Common myeloid progenitor, CD34-positive (primary cell): Measurements from ENCODE around the gene HEYL.

Source experiments
- CTCF ChIA-PET: fragments of 350-600 bp; sonication (Branson Sonifier 250); formaldehyde crosslinking; loops from one replicate; lab custom pipeline; 2021; ENCODE audit warnings: antibody characterized with exemption; lab: Charles Lee
- POLR2A ChIA-PET: fragments of 350-600 bp; sonication (Branson Sonifier 250); formaldehyde crosslinking; loops from one replicate; lab custom pipeline; 2021; ENCODE audit warnings: antibody characterized with exemption; lab: Charles Lee
- DNase-seq, 3 donors: peaks; one replicate each; pipeline versions ENCODE4 v3.0.0 to v3.0.0-alpha.2; 2013
- H3K27ac ChIP-seq, 2 experiments: 1 replicate in 1 of 2; 2 replicates in 1 of 2; pipeline ENCODE4 v1.7.0; 2013; ENCODE audit warnings: inconsistent platforms in 2 of 2, low read length in 2 of 2, mild to moderate bottlenecking in 2 of 2, low read depth in 1 of 2, moderate library complexity in 1 of 2; ENCODE audit not compliant: severe bottlenecking in 2 of 2, insufficient read depth in 1 of 2, poor library complexity in 1 of 2
- H3K27me3 ChIP-seq, 5 experiments: replicated peaks in 2 of 5; 1 replicate in 3 of 5; 2 replicates in 2 of 5; pipeline versions ENCODE4 v1.6.1 to v1.7.0; 2013; ENCODE audit warnings: low read length in 4 of 5, mild to moderate bottlenecking in 2 of 5, moderate library complexity in 2 of 5, inconsistent platforms in 1 of 5; ENCODE audit not compliant: insufficient read depth in 5 of 5, control insufficient read depth in 4 of 5
- H3K36me3 ChIP-seq, 4 experiments: 1 replicate in 2 of 4; 2 replicates in 2 of 4; pipeline versions ENCODE4 v1.6.1 to v1.7.0; 2013; ENCODE audit warnings: low read length in 3 of 4, control low read depth in 1 of 4, mild to moderate bottlenecking in 1 of 4; ENCODE audit not compliant: control insufficient read depth in 4 of 4, insufficient read depth in 4 of 4
- H3K4me1 ChIP-seq, 4 experiments: 1 replicate in 3 of 4; 2 replicates in 1 of 4; pipeline versions ENCODE4 v1.6.1 to v1.7.1; 2013; ENCODE audit warnings: low read length in 3 of 4, mild to moderate bottlenecking in 3 of 4, control low read depth in 1 of 4, inconsistent platforms in 1 of 4, moderate library complexity in 1 of 4; ENCODE audit not compliant: control insufficient read depth in 4 of 4, insufficient read depth in 4 of 4; ENCODE audit errors: control extremely low read depth in 1 of 4
- H3K4me3 ChIP-seq, 7 experiments: 1 replicate in 4 of 7; 2 replicates in 3 of 7; pipeline versions ENCODE4 v1.5.1 to v1.7.0; 2013; ENCODE audit warnings: mild to moderate bottlenecking in 7 of 7, low read length in 6 of 7, moderate library complexity in 6 of 7, inconsistent platforms in 2 of 7, low read depth in 2 of 7, control low read depth in 1 of 7; ENCODE audit not compliant: insufficient read depth in 4 of 7, control insufficient read depth in 1 of 7; ENCODE audit errors: extremely low read depth in 1 of 7
- H3K9me3 ChIP-seq, 5 experiments: 1 replicate in 4 of 5; 2 replicates in 1 of 5; pipeline versions ENCODE4 v1.6.1 to v1.7.1; 2013; ENCODE audit warnings: low read length in 4 of 5, mild to moderate bottlenecking in 2 of 5, inconsistent platforms in 1 of 5, low read depth in 1 of 5, moderate library complexity in 1 of 5; ENCODE audit not compliant: control insufficient read depth in 4 of 5, insufficient read depth in 2 of 5; ENCODE audit errors: control extremely low read depth in 1 of 5
- WGBS: methylation state at CpG from one replicate; pipeline ENCODE4 v1.1.5; 2013; ENCODE audit not compliant: insufficient coverage; 5-methylcytosine and 5-hydroxymethylcytosine counted together

The HEYL gene

GRCh38 chr1:39592069-39592468 is 47.4 kb downstream of the HEYL start:
- Histone ChIP-seq H3K9me3 (no peaks in the 10 kb centered on the region), H3K27me3 (no peaks in the 10 kb centered on the region), H3K36me3 (no peaks in the 10 kb centered on the region), H3K4me3 (no peak overlapping the region), H3K27ac (no peak overlapping the region), H3K4me1 (peaks cover 0 to 4% (median 2%) of the 10 kb centered on the region in 4 experiments)
- DNase-seq: no peak
- WGBS: 98% methylated on average over 4 of the region's 4 CpGs
- POLR2A ChIA-PET: no interaction called here
- CTCF ChIA-PET: interaction anchor here (1.0 to 1.5 kb wide), 3 partner anchors 9 to 16 kb away, joined by 3 to 5 read pairs (median 4); partner anchors contain the start of gene PABPC4

- H3K27ac ChIP-seq: no peak overlapping the region
- no peak for DNase-seq
- no peaks in the 10 kb centered on the region for H3K27me3 ChIP-seq
- H3K36me3 ChIP-seq: no peaks in the 10 kb centered on the region
- POLR2A ChIA-PET: no interaction called here
- H3K4me1 ChIP-seq: peaks cover 0 to 4% (median 2%) of the 10 kb centered on the region in 4 experiments
- no peak overlapping the region for H3K4me3 ChIP-seq
- 98% methylated on average over 5 of the region's 7 CpGs for WGBS
- CTCF ChIA-PET: no interaction called here
- H3K9me3 ChIP-seq: no peaks in the 10 kb centered on the region
These were observed 48.9 kb downstream of the HEYL start for GRCh38 chr1:39590546-39590945.

- POLR2A ChIA-PET: no interaction called here
- Histone ChIP-seq H3K36me3 (no peaks in the 10 kb centered on the region), H3K4me1 (peaks cover 0 to 4% (median 2%) of the 10 kb centered on the region in 4 experiments), H3K4me3 (no peak overlapping the region), H3K27ac (no peak overlapping the region), H3K9me3 (no peaks in the 10 kb centered on the region), H3K27me3 (no peaks in the 10 kb centered on the region)
- CTCF ChIA-PET: no interaction called here
- no peak for DNase-seq
- WGBS: 100% methylated on average over 1 of the region's 7 CpGs
These were observed 53.5 kb downstream of the HEYL start for GRCh38 chr1:39585933-39586332.

GRCh38 chr1:39576016-39576657 is 63.3 kb downstream of the HEYL start:
- POLR2A ChIA-PET: interaction anchor here (1.0 kb wide), 1 partner anchor 11 kb away, joined by 3 read pairs; no protein-coding TSS in a partner anchor
- H3K27ac ChIP-seq: peak overlapping the region; percentile 54 to 81
- peak; percentile 9 to 55 (median 34) for DNase-seq
- peaks cover 6 to 43% (median 20%) of the 10 kb centered on the region in 4 experiments for H3K36me3 ChIP-seq
- 0% methylated on average over 72 of the region's 87 CpGs for WGBS
- H3K4me3 ChIP-seq: peak overlapping the region; percentile 69 to 87 (median 80)
- H3K4me1 ChIP-seq: peaks cover 3 to 29% (median 22%) of the 10 kb centered on the region in 4 experiments
- CTCF ChIA-PET: interaction anchor here (1.3 to 3.0 kb wide), 2 partner anchors 15 to 16 kb away, joined by 5 to 10 read pairs; no protein-coding TSS in a partner anchor
- H3K9me3 ChIP-seq: no peaks in the 10 kb centered on the region
- H3K27me3 ChIP-seq: no peaks in the 10 kb centered on the region

GRCh38 chr1:39575191-39576015 is 64.0 kb downstream of the HEYL start:
- Histone ChIP-seq H3K4me3 (peak overlapping the region; percentile 69 to 87 (median 80)), H3K27ac (peak overlapping the region in 1 of 2 experiments; percentile 81), H3K27me3 (no peaks in the 10 kb centered on the region), H3K9me3 (no peaks in the 10 kb centered on the region), H3K36me3 (peaks cover 11 to 51% (median 27%) of the 10 kb centered on the region in 4 experiments), H3K4me1 (peaks cover 3 to 29% (median 22%) of the 10 kb centered on the region in 4 experiments)
- 4% methylated on average over 33 of the region's 48 CpGs for WGBS
- POLR2A ChIA-PET: no interaction called here
- DNase-seq: peak; percentile 22 to 62 (median 45)
- CTCF ChIA-PET: interaction anchor here (0.9 to 3.0 kb wide), 2 partner anchors 12 to 14 kb away, joined by 3 to 10 read pairs; no protein-coding TSS in a partner anchor

GRCh38 chr1:39574646-39575045 is 64.8 kb downstream of the HEYL start:
- ChIA-PET POLR2A (no interaction called here), CTCF (interaction anchor here (0.9 to 3.0 kb wide), 4 partner anchors 11 to 36 kb away, joined by 3 to 10 read pairs (median 5); no protein-coding TSS in a partner anchor)
- Histone ChIP-seq H3K27ac (peak overlapping the region in 1 of 2 experiments; percentile 81), H3K36me3 (peaks cover 11 to 58% (median 34%) of the 10 kb centered on the region in 4 experiments), H3K9me3 (no peaks in the 10 kb centered on the region), H3K4me3 (peak overlapping the region; percentile 4 to 87 (median 80)), H3K4me1 (peaks cover 3 to 29% (median 22%) of the 10 kb centered on the region in 4 experiments), H3K27me3 (no peaks in the 10 kb centered on the region)
- DNase-seq: no peak
- 63% methylated on average over 3 of the region's 5 CpGs for WGBS
